ENCODE data around the gene UAP1.

The UAP1 gene

GRCh38 chr1:162561616-162562469 is at the start of gene UAP1:
TSS of gene UAP1 (plus strand) at chr1:162561722. CDS start at chr1:162566069, 4,347 bp downstream.
- H3K4me3 ChIP-seq (ENCODE audit: low read depth, low read length) = peak within 1 kb of the TSS; percentile 93

GRCh38 chr1:162527314-162527713 is 34.2 kb upstream of the UAP1 start:
- H3K4me3 ChIP-seq (ENCODE audit: low read depth, low read length) = no peak overlapping the region

DNA sequence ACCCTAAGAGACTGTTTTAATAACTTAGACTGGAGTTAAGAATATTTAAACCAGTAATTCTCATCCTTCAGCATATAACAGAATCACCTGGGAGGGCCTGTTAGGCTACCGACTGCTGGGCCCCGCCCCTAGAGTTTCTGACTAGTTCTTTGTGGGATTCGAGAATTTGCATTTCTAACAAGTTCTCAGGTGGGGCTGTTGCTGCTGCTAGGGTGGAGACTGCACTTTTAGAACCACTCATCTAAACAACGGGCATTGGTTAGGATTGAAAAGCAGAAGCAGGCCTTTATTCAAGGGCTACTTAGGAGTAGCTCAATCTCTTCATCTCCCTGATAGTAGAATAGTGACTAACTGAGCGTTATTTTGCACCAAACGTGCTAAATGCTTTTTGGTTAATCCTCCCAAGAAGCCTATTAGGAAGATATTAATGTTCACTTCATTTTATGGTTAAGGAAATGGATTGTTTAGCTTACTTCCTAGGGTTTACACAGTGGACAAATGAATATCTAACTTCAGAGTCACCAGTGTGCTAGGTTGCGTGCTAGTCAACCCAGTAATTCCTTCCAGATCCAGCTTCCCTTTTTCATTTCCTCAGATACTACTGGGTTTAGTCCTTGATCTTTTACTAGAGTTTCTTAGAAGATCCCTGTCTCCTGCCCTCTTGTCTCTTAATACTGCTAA is 31.1 kb upstream of the UAP1 start:
- H3K4me3 ChIP-seq (ENCODE audit: low read depth, low read length) = no peak overlapping the region

GRCh38 chr1:162530988-162531319 is 30.6 kb upstream of the UAP1 start:
- H3K4me3 ChIP-seq (ENCODE audit: low read depth, low read length) = no peak overlapping the region

- H3K4me3 ChIP-seq (ENCODE audit: low read depth, low read length) = no peak overlapping the region
These were observed 26.0 kb upstream of the UAP1 start for GRCh38 chr1:162535501-162535900.

- H3K4me3 ChIP-seq (ENCODE audit: low read depth, low read length) = no peak overlapping the region
These were observed 25.0 kb upstream of the UAP1 start for GRCh38 chr1:162536511-162536910.

DNA sequence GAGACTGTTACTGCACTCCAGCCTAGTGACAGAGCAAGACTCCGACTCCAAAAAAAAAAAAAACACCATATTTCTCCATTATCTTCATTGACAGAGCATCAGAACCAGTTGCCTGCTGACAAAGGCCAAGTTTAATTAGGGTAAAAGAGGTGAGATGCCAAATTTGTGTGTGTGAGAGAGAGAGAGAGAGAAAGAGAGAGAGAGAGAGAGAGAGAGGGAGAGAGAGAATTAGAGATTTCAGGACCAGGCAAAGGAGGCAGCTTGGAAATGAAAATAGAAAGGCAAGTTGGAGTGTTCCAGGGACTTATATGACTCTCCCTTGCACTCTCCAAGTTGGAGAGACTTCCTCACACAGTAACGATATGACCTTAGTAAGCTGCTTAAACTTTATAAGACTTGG is 24.3 kb upstream of the UAP1 start:
- H3K4me3 ChIP-seq (ENCODE audit: low read depth, low read length) = no peak overlapping the region

- H3K4me3 ChIP-seq (ENCODE audit: low read depth, low read length) = no peak overlapping the region
These were observed 22.6 kb upstream of the UAP1 start for GRCh38 chr1:162538815-162539431.

GRCh38 chr1:162541619-162542141 is 19.8 kb upstream of the UAP1 start:
- no peak overlapping the region for H3K4me3 ChIP-seq (ENCODE audit: low read depth, low read length)

GRCh38 chr1:162543228-162543627 is 18.3 kb upstream of the UAP1 start:
- H3K4me3 ChIP-seq (ENCODE audit: low read depth, low read length) = no peak overlapping the region

- no peak overlapping the region for H3K4me3 ChIP-seq (ENCODE audit: low read depth, low read length)
These were observed 13.4 kb upstream of the UAP1 start for GRCh38 chr1:162548170-162548569.

GRCh38 chr1:162549001-162549400 is 12.5 kb upstream of the UAP1 start:
- no peak overlapping the region for H3K4me3 ChIP-seq (ENCODE audit: low read depth, low read length)

- H3K4me3 ChIP-seq (ENCODE audit: low read depth, low read length) = no peak overlapping the region
These were observed 10.6 kb upstream of the UAP1 start for GRCh38 chr1:162550925-162551324.

GRCh38 chr1:162551969-162552683 is 9.4 kb upstream of the UAP1 start:
- no peak overlapping the region for H3K4me3 ChIP-seq (ENCODE audit: low read depth, low read length)

DNA sequence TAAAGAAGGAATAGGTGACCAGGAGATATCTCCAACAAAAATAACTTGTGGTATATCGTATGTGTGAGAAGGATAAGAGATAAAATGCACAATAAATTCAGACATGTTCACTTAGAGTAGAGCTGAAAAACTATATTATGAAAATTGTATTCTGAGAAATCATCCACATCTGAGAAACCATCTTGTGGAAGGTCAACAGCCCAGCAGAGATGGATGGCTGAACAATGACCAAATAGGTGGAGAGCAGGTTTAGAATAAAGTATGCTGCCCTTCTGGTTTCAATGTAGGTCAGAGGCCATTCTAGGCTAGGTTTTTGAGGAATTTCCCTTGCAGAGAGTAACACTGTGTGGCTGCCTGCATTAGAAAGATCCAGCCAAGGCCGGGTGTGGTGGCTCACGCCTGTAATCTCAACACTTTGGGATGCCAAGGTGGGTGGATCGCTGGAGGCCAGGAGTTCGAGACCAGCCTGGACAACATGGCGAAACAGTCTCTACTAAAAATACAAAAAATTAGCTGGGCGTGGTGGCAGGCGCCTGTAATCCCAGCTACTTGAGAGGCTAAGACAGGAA is 8.8 kb upstream of the UAP1 start:
- no peak overlapping the region for H3K4me3 ChIP-seq (ENCODE audit: low read depth, low read length)

DNA sequence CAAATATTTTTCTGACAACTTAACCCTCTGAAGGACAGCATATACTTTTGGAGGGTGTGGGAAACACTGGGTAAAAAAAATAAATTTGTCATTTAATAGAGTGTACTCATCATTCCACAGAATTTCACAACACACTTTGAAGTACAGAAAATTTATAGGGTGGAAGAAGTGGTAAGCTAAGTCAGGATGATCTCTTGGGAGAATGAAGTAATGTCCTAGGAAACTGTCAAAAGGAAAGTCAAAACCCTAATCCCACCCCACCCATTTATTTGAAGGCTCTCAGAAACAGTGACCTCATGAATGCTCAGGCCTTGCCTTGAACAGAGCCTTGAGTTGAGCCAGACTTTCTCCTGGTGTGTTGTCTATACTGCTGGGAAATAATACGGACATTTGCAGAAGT is 7.3 kb upstream of the UAP1 start:
- H3K4me3 ChIP-seq (ENCODE audit: low read depth, low read length) = no peak overlapping the region

DNA sequence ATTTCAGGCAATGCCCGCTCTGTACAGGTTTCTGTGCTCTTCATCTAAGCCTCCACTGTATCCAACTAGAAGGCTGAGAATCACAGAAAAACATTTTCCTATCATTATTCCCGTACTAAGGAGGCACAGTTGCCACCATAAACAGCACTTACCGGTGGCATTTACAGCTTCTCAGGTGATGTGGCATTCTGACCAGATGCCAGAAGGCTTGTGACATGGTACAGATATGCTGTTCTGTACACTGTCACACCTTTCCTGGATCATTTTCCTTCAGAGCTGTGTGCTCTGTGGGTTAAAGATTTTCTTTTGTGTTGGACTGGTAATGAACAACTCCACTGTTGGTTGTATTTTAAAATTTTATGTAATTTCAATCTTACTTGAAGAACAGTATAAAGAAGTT is 4.0 kb upstream of the UAP1 start:
- no peak overlapping the region for H3K4me3 ChIP-seq (ENCODE audit: low read depth, low read length)

GRCh38 chr1:162560303-162561036 is 1.1 kb upstream of the UAP1 start:
- peak overlapping the region; percentile 55 for H3K4me3 ChIP-seq (ENCODE audit: low read depth, low read length)

DNA sequence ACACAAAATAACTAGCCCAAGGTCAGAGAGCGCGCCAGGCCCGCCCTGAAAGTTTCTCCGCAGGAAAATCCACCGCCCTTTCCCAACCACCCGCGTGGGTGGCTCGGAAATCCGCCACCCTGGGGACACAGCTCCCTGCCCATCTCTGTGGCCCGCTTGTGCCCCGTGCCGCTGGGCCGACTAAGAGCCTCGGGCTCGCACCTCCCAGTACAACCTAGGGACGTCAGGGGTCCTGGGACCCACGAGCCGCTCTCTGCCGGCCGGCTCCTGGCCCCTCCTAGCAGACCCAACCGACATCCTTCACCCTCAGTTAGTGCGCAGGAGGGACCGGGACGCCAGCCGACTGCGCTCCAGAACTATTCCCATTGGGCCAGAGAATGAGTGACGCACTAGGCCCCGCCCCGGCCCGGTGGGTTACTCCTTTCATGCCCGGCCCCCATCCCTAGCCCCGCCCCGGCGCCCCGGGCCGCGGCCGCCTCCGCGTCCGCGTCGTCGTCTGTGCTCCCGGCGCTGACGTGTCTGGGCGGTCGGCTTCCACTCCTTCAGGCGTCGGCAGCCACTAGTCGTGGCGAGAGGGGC is 396 bp upstream of the UAP1 start:
- peak overlapping the region; percentile 93 for H3K4me3 ChIP-seq (ENCODE audit: low read depth, low read length)

DNA sequence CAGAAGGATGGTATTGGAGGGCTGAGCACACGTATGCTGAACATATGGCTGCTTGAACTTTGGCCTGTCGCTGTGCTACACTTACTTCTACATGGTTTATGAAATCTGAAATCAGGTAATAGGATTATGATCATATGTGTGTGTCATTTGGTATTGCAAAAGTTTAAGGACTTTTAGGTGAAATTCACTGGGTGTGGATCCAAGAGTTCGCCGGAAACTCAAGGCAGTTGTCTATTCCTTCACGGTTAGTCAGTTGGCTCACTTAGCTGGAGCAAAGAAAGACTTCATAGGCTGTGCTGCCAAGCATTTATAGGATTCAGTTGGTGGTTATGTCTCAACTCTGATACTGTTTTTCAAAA is 927 bp downstream of the UAP1 start:
- peak overlapping the region; percentile 93 for H3K4me3 ChIP-seq (ENCODE audit: low read depth, low read length)

All from iPS-11a (cell line).